Heart left ventricle (tissue), 13 donors: Measurements from ENCODE around the gene STUM.

Experiments
- CTCF ChIP-seq, 12 donors: fragments of 200-600 bp; sonication (generic) in 4 of 12; IDR thresholded peaks; one replicate each; pipeline versions ENCODE4 v1.5.0 to v1.8.0; 2018 to 2022; ENCODE audit warnings: antibody characterized with exemption in 12 of 12, mild to moderate bottlenecking in 5 of 12
- POLR2A ChIP-seq, 2 donors: fragments of 450-650 bp; IDR thresholded peaks; one replicate each; pipeline ENCODE4 v1.6.1; 2017; ENCODE audit warnings: antibody characterized with exemption in 2 of 2, mild to moderate bottlenecking in 2 of 2, moderate library complexity in 2 of 2
- donor health status: ischemic (EF 13 %, LVEDD 7.1; RV severe dilation, severe dysfunction).
- donor health status: DM: no; HTN: yes; CAD: no.
- donor health status: DM: no; HTN: no; CAD: no.
- donor health status: ischemic (EF 25% LVEDD 6.9; RV normal size, moderate dysfunction).
- donor health status: ischemic (EF 25% LVEDD 5.7; RV mildly dilated, moderate dysfunction).
- donor health status: ischemic (EF 35%, LVEDD 5.7; RV mildly dilated, moderate dysfunction).
- donor health status: nonischemic (EF 11% LVEDD 7.7; RV severe dilation, severe dysfunction).
- donor health status: DM: yes; HTN: yes; CAD: no.
- donor health status: PGD.
- donor health status: ischemic (EF 29% LVEDD 5.4; RV normal size, mild dysfunction).
- donor health status: nonischemic (EF 23%, LVEDD 6.1; RV moderate dilation, normal function).

- no peak for TF ChIP-seq CTCF (IDR thresholded peaks at IDR 0.05)
- TF ChIP-seq POLR2A (IDR thresholded peaks at IDR 0.05) = no peak
Observed at GRCh38 chr1:226658546-226659125, 110.1 kb downstream of the STUM start.
